HUES64 (cell line): ENCODE measurements around the gene GIMD1.

ENCODE experiments used
- H3K27ac ChIP-seq: 2 replicates; pipeline ENCODE4 v1.7.0; 2013; ENCODE audit warnings: low read depth, low read length, inconsistent platforms
- H3K27me3 ChIP-seq: 2 replicates; pipeline ENCODE4 v1.6.1; 2013; ENCODE audit warnings: mild to moderate bottlenecking, low read length; ENCODE audit not compliant: insufficient read depth
- H3K36me3 ChIP-seq: 2 replicates; pipeline ENCODE4 v1.6.1; 2013; ENCODE audit warnings: mild to moderate bottlenecking, low read length; ENCODE audit not compliant: insufficient read depth
- H3K4me1 ChIP-seq: 2 replicates; pipeline ENCODE4 v1.6.1; 2013; ENCODE audit warnings: mild to moderate bottlenecking, low read length, moderate library complexity; ENCODE audit not compliant: insufficient read depth
- H3K4me3 ChIP-seq: 2 replicates; pipeline ENCODE4 v1.5.1; 2013; ENCODE audit warnings: mild to moderate bottlenecking, low read length, moderate library complexity
- H3K9ac ChIP-seq: 2 replicates; pipeline ENCODE4 v1.6.1; 2013; ENCODE audit warnings: mild to moderate bottlenecking, low read depth, low read length
- H3K9me3 ChIP-seq: 2 replicates; pipeline ENCODE4 v1.6.1; 2013; ENCODE audit warnings: low read depth, low read length; ENCODE audit not compliant: insufficient read depth
- WGBS: fragments of 150-250, 120-280 bp; methylation state at CpG from one replicate; pipeline ENCODE4 v1.1.7; 2013; ENCODE audit warnings: missing lambda C conversion rate; 5-methylcytosine and 5-hydroxymethylcytosine counted together

Gene GIMD1

GRCh38 chr4:106351016-106351415, 17.6 kb downstream of the GIMD1 start:
- Histone ChIP-seq H3K36me3 (peaks cover 24% of the 10 kb centered on the region), H3K9me3 (no peaks in the 10 kb centered on the region), H3K9ac (no peak overlapping the region), H3K27me3 (no peaks in the 10 kb centered on the region), H3K27ac (no peak overlapping the region), H3K4me3 (no peak overlapping the region), H3K4me1 (peaks cover 3% of the 10 kb centered on the region; the same call in 1 of the 2 replicates)

- no CpG with 5 or more reads among the region's 1 CpG for WGBS
Observed at GRCh38 chr4:106347167-106347566, 21.4 kb downstream of the GIMD1 start.

GRCh38 chr4:106344647-106344970, 24.0 kb downstream of the GIMD1 start:
- Histone ChIP-seq H3K36me3 (peaks cover 28% of the 10 kb centered on the region), H3K9ac (no peak overlapping the region)
- 86% methylated on average over 1 of the region's 1 CpG for WGBS

More at GRCh38 chr4:106347167-106347566, 21.4 kb downstream of the GIMD1 start:
- Histone ChIP-seq H3K4me3 (no peak overlapping the region), H3K27ac (no peak overlapping the region), H3K27me3 (no peaks in the 10 kb centered on the region), H3K36me3 (peaks cover 24% of the 10 kb centered on the region), H3K4me1 (0 out of 2 replicates have a peak, but pooled peaks cover 5% of the 10 kb centered on the region), H3K9ac (no peak overlapping the region), H3K9me3 (no peaks in the 10 kb centered on the region)

DNA sequence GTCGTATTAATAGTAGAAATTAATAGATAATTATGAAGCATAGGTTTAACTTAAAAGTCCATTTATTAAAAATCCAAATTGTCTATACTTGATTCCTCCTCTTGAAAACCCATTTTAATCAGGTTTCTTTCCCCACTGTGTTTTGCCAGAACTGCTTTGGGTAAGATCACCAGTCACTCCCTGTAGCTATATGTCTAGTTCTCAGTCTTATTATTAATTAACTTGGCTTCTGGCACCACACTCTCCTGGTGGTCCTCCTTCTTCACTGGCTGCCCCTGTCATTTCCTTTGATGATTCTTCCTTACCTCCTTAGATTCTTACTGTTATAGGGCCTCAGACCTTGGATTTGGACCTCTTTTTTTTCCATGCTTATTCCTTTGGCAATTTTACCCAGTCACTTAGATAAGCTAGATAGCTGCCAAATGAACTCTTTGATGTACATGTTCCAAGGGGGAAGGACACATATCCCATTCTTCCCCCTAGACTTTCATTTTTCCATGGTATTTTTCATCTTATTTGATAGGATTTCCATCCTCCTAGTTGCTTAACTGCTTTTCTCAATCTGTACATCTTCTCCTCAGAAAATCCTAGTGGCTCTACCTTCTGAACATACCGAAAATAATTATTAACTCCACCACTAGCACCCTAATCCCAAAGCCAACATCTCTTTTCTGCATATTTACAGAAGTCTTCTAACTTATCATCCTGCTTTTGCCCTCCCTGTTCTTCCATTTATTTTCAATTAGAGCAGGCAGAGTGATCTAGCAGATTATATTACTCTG, 24.5 kb downstream of the GIMD1 start:
- WGBS: 95% methylated on average over 1 of the region's 2 CpGs
- Histone ChIP-seq H3K9me3 (no peaks in the 10 kb centered on the region), H3K36me3 (peaks cover 30% of the 10 kb centered on the region), H3K27ac (no peak overlapping the region), H3K4me1 (0 out of 2 replicates have a peak, but pooled peaks cover 5% of the 10 kb centered on the region), H3K9ac (no peak overlapping the region), H3K4me3 (no peak overlapping the region), H3K27me3 (no peaks in the 10 kb centered on the region)

More at GRCh38 chr4:106344647-106344970, 24.0 kb downstream of the GIMD1 start:
- Histone ChIP-seq H3K27ac (no peak overlapping the region), H3K4me1 (0 out of 2 replicates have a peak, but pooled peaks cover 5% of the 10 kb centered on the region), H3K4me3 (no peak overlapping the region), H3K9me3 (no peaks in the 10 kb centered on the region), H3K27me3 (no peaks in the 10 kb centered on the region)

- no peak overlapping the region for H3K9ac ChIP-seq
- no peak overlapping the region for H3K27ac ChIP-seq
- H3K36me3 ChIP-seq: peaks cover 38% of the 10 kb centered on the region
- 0 out of 2 replicates have a peak, but pooled peaks cover 5% of the 10 kb centered on the region for H3K4me1 ChIP-seq
- peaks cover 7% of the 10 kb centered on the region; the same call in 1 of the 2 replicates for H3K9me3 ChIP-seq
- 92% methylated on average over 1 of the region's 1 CpG for WGBS
- H3K4me3 ChIP-seq: no peak overlapping the region
- no peaks in the 10 kb centered on the region for H3K27me3 ChIP-seq
Observed at GRCh38 chr4:106340774-106341173, 27.8 kb downstream of the GIMD1 start.

DNA sequence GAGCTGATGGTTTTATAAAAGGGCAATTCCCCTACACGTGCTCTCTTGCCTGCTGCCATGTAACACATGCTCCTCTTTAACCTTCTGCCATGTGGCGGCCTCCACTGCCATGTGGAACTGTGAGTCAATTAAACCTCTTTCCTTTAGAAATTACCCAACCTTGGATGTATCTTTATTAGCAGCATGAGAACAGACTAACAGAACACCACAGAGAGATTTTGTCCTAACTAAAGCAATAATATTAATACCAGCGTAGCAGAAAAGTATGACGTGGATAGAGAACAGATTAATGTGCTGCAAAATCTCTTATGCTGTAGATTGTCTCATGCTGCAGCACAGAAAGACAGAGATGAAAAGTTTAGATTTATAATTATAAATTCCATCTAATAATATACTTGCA, 29.1 kb downstream of the GIMD1 start:
- 0 out of 2 replicates have a peak, but pooled peaks cover 2% of the 10 kb centered on the region for H3K4me1 ChIP-seq
- no peaks in the 10 kb centered on the region for H3K27me3 ChIP-seq
- no peak overlapping the region for H3K4me3 ChIP-seq
- over 99% methylated on average over 4 of the region's 4 CpGs for WGBS
- peaks cover 48% of the 10 kb centered on the region for H3K36me3 ChIP-seq
- peaks cover 7% of the 10 kb centered on the region; the same call in 1 of the 2 replicates for H3K9me3 ChIP-seq
- no peak overlapping the region for H3K27ac ChIP-seq
- no peak overlapping the region for H3K9ac ChIP-seq

DNA sequence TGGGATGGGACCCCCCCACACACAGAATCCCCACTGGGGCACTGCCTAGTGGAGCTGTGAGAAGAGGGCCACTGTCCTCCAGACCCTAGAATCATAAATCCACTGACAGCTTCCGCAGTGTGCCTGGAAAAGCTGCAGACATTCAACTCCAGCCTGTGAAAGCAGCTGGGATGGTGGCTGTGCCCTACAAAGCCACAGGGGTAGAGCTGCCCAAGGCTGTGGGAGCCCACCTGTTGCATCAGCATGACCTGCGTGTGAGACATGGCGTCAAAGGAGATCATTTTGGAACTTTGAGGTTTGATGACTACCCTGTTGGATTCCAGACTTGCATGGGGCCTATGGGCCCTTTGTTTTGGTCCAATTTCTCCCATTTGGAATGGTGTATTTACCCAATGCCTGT, 29.9 kb downstream of the GIMD1 start:
- no peaks in the 10 kb centered on the region for H3K4me1 ChIP-seq
- peaks cover 7% of the 10 kb centered on the region; the same call in 1 of the 2 replicates for H3K9me3 ChIP-seq
- no peak overlapping the region for H3K27ac ChIP-seq
- peaks cover 54% of the 10 kb centered on the region for H3K36me3 ChIP-seq
- no peaks in the 10 kb centered on the region for H3K27me3 ChIP-seq
- no peak overlapping the region for H3K9ac ChIP-seq
- WGBS: 93% methylated on average over 3 of the region's 3 CpGs
- H3K4me3 ChIP-seq: no peak overlapping the region

DNA sequence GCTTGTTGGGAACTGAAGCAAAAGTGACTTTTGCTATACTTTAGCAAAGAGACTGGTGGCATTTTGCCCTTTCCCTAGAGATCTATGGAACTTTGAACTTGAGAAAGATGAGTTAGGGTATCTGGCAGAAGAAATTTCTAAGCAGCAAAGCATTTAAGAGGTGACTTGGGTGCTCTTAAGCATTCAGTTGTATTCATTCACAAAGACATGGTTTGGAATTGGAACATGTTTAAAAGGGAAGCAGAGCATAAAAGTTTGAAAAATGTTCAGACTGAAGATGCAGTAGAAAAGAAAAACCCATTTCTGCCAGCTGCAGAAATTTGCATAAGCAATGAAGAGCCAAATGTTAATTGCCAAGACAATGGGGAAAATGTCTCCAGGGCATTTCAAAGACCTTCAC, 30.7 kb downstream of the GIMD1 start:
- Histone ChIP-seq H3K27me3 (no peaks in the 10 kb centered on the region), H3K9me3 (peaks cover 7% of the 10 kb centered on the region; the same call in 1 of the 2 replicates), H3K36me3 (peaks cover 61% of the 10 kb centered on the region), H3K4me1 (no peaks in the 10 kb centered on the region), H3K4me3 (no peak overlapping the region), H3K27ac (no peak overlapping the region), H3K9ac (no peak overlapping the region)

DNA sequence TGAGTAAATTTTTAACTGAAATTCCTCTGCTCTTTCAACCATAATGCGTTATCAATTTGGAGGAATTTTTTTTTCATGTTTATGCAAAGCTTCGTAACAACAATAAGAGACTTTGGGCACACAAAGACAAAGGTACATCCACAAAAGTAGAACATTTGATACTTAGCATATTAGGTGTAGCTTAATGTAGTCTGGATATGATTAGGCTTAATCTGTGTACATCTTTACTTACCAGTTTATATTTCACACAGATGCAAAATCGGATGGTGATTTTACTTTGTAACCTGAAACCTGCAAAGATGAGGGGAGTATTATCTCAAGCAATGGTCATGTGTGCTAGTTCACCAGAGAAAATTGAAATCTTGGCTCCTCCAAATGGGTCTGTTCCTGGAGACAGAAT, 32.0 kb downstream of the GIMD1 start:
- Histone ChIP-seq H3K4me3 (no peak overlapping the region), H3K27ac (no peak overlapping the region), H3K9ac (no peak overlapping the region), H3K9me3 (peaks cover 7% of the 10 kb centered on the region; the same call in 1 of the 2 replicates), H3K4me1 (no peaks in the 10 kb centered on the region), H3K36me3 (peaks cover 74% of the 10 kb centered on the region), H3K27me3 (no peaks in the 10 kb centered on the region)
- WGBS: 98% methylated on average over 3 of the region's 3 CpGs

GRCh38 chr4:106334741-106335470, 33.7 kb downstream of the GIMD1 start:
- Histone ChIP-seq H3K36me3 (peaks cover 88% of the 10 kb centered on the region), H3K27ac (no peak overlapping the region), H3K4me1 (no peaks in the 10 kb centered on the region), H3K9me3 (peaks cover 7% of the 10 kb centered on the region; the same call in 1 of the 2 replicates), H3K27me3 (no peaks in the 10 kb centered on the region), H3K9ac (no peak overlapping the region), H3K4me3 (no peak overlapping the region)
- 94% methylated on average over 1 of the region's 1 CpG for WGBS

DNA sequence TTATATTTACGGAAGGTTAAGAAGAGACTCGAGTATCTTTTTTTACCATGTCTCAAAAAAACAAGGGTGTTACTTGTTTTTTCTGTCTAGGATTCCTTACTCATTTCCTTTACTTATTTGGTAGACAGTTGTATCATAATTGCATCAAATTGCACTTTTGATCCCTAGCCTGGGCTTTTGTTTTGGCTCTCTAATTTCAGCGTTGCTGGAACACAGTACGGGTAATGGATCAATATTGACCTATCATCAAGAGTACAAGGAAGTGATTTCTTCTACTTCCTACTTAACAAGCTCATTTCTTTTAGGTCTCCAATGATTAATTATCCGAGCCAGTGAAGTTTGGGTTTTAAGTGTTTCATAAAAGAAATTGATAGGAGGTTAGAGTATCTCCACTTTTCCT, 35.4 kb downstream of the GIMD1 start:
- no peak overlapping the region for H3K4me3 ChIP-seq
- WGBS: 95% methylated on average over 2 of the region's 5 CpGs
- no peak overlapping the region for H3K9ac ChIP-seq
- peaks cover 93% of the 10 kb centered on the region for H3K36me3 ChIP-seq
- no peak overlapping the region for H3K27ac ChIP-seq
- no peaks in the 10 kb centered on the region for H3K27me3 ChIP-seq
- H3K9me3 ChIP-seq: peaks cover 7% of the 10 kb centered on the region; the same call in 1 of the 2 replicates
- H3K4me1 ChIP-seq: no peaks in the 10 kb centered on the region
